H1 (cell line): ENCODE results near the gene SRD5A3. TPM values are rescaled to one million over a fixed set of nuclear protein-coding genes. Genes with fewer than 3 reads are reported as not detected.

Experiments used
- CBX5 ChIP-seq: fragments of 300-800, 300-1000 bp; sonication (generic); IDR thresholded peaks from 2 replicates; pipeline ENCODE4 v1.7.1; 2016; ENCODE audit warnings: antibody characterized with exemption, low read length, low read depth
- SIN3A ChIP-seq, 2 experiments: IDR thresholded peaks in 1 of 2; conservative IDR thresholded peaks in 1 of 2; 2 replicates each; pipeline ENCODE4 v1.6.1; 2011 to 2012; ENCODE audit warnings: low read length in 2 of 2, improper control_type of control experiment in 1 of 2, low read depth in 1 of 2, mild to moderate bottlenecking in 1 of 2
- SUZ12 ChIP-seq: fragments of 200-600 bp; sonication (generic); IDR thresholded peaks from 2 replicates; pipeline ENCODE4 v1.6.1; 2012; ENCODE audit warnings: mild to moderate bottlenecking, inconsistent platforms, low read length, moderate library complexity, mixed read lengths
- polyA plus RNA-seq, 7 experiments: library from polyadenylated mRNA; depleted of rRNA in 3 of 7; stranded (reverse) in 5 of 7; unstranded in 2 of 7; fragments of >200 nt in 5 of 7; fragments of 200-250 nt in 2 of 7; gene quantifications; 1 replicate in 5 of 7; 2 replicates in 1 of 7; 4 replicates in 1 of 7; pipeline versions ENCODE4 v1.2.1 to v1.2.3, GENCODE V29; 2011 to 2013; ENCODE audit warnings: missing spikeins in 2 of 7, mixed read lengths in 2 of 7
- total RNA-seq: library from RNA; stranded (reverse); fragmentation: NEBNext Ultra II Directional; extraction: Animal tissue kit (Norgen Biotek cat#: 25700); gene quantifications from 2 replicates; pipeline ENCODE4 v1.2.1, GENCODE V29; 2021

The SRD5A3 gene
- total and polyA plus RNA-seq, 2 of the 8 experiments (the other 6 are each of a cell fraction or from before 2014, with no cell fraction given): 19.6 to 34.6 TPM

- TF ChIP-seq SIN3A (conservative IDR thresholded peaks at IDR 0.05 in 1 of 2, IDR thresholded peaks at IDR 0.05 in 1 of 2; ENCODE audit: low read depth in 1 of 2, low read length in 2 of 2): no peak
- no peak for TF ChIP-seq CBX5
- no peak for TF ChIP-seq SUZ12
Observed at GRCh38 chr4:55398966-55399365, 52.9 kb downstream of the SRD5A3 start (continued).
